Right lung (tissue), 5 donors: ENCODE data around the gene TPD52L1. TPM values are rescaled to one million over a fixed set of nuclear protein-coding genes. Genes with fewer than 3 reads are reported as not detected.

ENCODE experiments used
- DNase-seq, 2 donors: peaks; one replicate each; pipeline ENCODE4 v3.0.0-alpha.2; 2013
- polyA plus RNA-seq, 5 donors: library from polyadenylated mRNA; unstranded; fragments of 120-200 nt; gene quantifications; one replicate each; pipeline versions ENCODE4 v1.2.1 to v1.2.3, GENCODE V29; 2013; ENCODE audit warnings: inconsistent platforms in 1 of 5, low replicate concordance in 1 of 5; ENCODE audit not compliant: insufficient read length in 5 of 5, insufficient read depth in 1 of 5

TPD52L1 gene
- polyA plus RNA-seq, 5 donors: 74.1 to 119 (median 102) TPM

- DNase-seq: no peak
Measured at GRCh38 chr6:125205931-125206330, 52.4 kb downstream of the TPD52L1 start.

DNA sequence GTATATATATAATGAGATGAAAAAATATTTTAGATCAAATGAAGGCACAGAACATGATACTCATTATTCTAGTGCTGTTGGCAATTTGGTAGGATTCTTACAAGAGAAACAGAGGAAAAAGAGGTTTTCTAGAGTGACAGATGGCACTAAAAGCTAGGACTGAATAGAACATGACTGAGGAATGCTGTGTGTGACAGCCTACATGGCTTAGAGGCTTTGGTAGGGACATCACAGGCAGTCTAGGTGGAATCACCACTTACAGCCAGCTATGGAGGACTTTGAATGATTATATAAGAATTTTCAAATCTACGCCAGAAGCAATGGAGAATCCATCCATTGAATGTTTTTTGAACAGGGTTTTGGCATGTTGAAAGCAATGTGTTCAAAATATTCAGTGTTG lies 52.8 kb downstream of the TPD52L1 start:
- no peak for DNase-seq

DNA sequence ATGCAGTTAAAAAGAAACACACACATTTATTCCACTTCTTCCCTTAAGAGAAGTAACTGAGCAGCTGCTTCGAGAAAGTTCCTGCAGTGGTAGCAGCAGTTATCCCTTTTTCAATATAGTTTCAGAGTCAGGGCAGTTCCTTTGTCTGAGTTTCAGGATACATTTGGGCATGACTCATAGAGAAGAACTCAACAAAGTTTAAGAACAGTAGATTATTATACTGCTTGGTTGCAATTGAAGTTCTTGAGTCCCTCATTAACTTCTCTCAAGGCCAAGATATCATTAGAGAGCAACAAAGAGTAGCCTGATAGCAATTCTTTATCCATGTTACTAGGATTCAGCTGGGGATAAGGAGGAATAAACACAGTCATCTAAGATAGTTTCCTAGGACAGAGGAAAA lies 54.4 kb downstream of the TPD52L1 start:
- DNase-seq: no peak

- DNase-seq: no peak
Measured at GRCh38 chr6:125208625-125209249, 55.2 kb downstream of the TPD52L1 start.

GRCh38 chr6:125210667-125211066 lies 57.1 kb downstream of the TPD52L1 start:
- DNase-seq: no peak

DNA sequence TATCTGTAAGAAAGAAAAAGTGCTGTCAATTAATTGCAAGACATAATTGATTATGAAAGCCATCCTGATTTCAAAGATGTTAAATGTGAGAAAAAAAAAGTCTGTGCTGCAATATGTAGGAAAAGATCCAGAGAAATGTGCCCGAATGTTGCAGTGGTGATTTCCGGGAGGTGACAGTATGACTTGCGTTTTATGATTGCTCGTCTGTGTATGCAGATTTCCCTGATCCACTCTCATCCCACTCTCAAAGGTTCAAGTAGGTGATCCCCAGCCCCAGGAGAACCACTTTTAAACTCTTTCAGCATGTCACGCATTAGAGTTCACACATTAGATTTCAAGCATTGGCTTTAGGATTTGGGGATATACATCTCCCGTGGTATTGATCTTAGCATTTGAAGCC lies 57.8 kb downstream of the TPD52L1 start:
- no peak for DNase-seq

DNA sequence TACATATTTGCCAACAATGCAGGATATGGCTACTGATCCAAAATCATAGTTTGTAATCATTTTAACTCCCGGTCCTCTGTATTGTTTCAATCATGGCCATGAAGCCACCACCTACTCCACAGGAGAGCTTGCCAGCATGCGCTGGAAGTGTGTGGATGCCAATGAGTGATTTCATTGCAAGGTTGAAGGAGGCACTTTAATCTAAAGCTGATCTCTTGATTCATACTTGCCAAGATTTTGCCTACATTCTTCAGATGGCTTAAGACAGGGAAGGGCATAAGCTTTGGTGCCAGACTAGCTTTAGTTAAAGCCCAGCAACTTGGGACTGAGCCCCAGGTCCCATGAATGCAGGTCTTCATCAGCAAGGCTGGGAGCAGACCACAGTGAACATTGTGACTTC lies 58.8 kb downstream of the TPD52L1 start:
- no peak for DNase-seq

DNA sequence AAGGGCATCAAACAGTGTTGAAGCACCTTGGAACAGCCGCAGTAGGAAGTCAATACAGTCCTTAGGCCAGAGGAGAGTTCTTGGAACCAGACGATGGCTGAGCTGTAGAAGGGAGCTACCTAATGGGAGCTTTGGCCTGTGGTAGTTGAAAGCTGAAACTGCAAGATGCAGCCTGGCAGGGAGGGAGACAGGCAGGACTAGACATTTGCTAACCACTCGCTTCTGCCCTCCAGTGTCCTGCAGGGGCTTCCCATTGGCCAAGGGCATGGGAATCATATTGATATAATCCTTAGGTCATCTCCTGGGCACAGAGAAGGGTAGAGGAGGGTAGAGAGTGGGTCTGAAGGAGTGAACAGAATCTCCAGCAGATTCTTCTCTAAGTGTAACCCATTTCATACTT lies 60.4 kb downstream of the TPD52L1 start:
- DNase-seq: no peak

DNA sequence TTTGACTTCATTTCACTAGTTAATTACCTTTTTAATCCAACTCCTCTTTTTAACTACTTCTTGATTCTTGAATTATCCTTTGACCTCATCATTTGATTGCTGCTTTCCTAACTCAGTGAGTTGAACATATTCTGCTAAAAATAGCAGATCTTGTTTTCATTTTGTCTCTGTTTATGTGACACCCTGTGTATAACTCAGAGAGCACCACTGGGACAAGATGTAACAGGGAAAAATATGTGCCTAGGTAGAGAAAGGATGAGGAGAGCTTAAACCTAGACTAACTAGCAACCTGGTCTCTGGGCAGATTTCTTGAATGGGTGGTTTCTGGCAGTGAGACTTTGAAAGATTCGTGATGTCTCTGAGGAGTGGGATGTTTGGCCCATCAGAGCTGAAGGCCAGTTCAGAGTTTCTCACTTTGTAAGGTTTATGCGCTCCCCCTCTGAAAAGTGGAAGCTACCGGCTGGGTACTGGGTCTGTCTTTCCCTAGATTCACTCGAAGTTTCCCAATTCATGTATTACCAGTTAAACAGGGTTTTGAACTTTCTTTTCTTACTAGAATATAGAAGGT lies 61.8 kb downstream of the TPD52L1 start:
- DNase-seq: no peak

- DNase-seq: no peak
Measured at GRCh38 chr6:125216015-125216414, 62.4 kb downstream of the TPD52L1 start.

DNA sequence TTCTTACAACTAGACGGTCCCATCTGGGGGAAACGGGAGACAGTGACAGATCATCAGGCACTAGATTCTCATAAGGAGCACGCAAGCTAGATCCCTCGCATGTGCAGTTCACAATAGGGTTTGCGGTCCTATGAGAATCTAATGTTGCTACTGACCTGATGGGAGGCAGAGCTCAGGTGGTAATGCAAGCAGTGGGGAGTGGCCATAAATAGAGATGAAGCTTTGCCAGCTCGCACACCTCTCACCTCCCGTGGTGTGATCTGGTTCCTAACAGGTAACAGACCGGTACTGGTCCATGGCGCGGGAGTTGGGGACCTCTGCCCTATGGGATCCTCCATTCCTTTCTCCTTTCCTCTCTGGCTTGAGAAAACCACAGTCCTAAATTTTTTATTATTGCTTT lies 63.8 kb downstream of the TPD52L1 start:
- no peak for DNase-seq

GRCh38 chr6:125217992-125218391 lies 64.4 kb downstream of the TPD52L1 start:
- no peak for DNase-seq

GRCh38 chr6:125219361-125219895 lies 65.9 kb downstream of the TPD52L1 start:
- no peak for DNase-seq

DNA sequence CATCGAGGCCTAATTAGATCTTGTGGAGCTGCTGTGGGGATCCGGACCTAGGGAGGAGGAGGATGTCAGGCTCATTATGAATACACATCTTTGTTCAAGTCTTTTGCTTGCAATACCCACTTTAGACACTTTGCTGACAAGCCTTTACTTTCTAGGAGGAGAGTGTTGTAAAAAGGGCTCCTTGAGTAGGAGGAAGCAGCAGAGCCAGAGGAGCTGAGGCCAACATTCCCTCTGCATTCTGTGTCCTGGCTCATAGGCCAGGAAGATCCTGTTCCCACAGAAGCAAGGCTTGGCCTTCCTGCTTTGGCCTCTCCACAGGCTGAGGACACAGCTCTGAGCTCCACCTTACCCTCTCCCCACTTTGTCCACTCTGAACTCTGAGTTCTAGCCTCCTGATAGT lies 67.1 kb downstream of the TPD52L1 start:
- DNase-seq: no peak

DNA sequence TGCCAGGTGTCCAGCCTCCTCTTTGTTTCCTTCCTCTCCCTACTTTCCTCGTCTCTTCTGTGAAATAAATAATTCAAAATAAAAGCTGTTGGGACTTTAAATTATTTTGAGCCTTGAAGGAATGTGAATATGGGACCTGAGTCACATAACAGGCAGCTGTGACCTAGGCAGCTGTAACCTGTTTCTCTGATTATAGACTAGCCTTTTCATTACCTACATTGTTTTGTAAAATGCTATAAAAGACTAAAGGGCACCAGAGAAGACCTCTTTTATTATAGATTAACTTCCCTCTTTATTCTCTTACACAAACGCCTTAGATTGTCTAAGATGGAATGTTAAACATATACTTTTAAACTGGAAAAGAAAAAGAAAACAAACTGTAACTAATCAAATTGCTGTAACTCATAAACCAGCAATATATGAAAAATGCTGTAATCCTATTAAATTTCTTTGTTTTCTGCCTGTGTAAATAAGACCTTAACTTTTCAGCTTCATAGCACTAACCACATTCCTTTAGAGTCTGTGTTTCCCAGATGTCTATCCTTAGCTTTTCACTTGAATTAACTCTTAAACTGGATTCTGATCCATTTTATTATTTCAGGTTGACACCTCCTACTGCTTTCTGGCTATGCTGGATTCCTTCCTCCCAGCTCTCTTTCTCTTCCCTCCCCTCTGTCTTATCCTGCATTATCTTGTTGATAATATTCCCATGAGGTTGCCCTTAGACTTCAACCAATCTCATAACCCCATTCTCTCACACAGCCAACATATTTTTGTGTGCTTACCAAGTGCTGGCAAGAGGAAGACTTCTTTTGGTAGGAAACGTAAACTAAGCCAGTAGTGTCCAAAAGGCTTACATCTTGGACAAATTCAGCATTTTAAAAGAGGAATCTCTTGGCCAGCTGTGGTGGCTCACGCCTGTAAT lies 69.2 kb downstream of the TPD52L1 start:
- DNase-seq: no peak

DNA sequence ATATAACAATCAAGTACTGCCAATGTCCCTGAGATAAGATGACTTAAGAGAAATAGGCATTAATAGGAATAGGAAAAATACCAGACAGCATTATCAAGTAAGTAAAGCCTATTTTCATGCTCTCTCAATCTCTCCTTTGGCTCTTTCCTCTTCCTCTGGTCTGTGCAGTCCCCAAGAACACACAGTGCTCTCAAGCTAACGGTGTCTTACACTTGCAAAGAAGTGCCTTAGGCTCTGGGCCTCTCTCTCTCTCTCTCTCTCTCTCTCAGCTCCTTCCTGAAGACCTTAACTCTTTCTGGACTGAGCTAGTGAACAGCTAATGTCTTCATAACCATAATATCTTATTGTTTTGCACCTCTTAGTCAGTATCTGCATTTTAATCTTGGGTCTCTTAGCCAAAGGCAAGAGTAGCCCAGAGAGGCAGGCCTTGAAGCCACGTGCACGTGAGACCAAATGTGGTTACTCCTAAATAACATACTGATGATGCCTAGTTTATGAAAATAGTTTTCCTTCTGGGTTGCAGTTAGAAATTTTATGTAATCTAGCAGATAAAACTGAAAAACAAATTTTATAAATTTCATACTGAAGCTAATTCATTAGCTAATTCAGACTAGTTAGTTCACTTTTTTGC lies 70.8 kb downstream of the TPD52L1 start:
- no peak for DNase-seq

- DNase-seq: no peak
Measured at GRCh38 chr6:125227244-125227643, 73.7 kb downstream of the TPD52L1 start.

GRCh38 chr6:125228981-125229479 lies 75.5 kb downstream of the TPD52L1 start:
- DNase-seq: no peak

DNA sequence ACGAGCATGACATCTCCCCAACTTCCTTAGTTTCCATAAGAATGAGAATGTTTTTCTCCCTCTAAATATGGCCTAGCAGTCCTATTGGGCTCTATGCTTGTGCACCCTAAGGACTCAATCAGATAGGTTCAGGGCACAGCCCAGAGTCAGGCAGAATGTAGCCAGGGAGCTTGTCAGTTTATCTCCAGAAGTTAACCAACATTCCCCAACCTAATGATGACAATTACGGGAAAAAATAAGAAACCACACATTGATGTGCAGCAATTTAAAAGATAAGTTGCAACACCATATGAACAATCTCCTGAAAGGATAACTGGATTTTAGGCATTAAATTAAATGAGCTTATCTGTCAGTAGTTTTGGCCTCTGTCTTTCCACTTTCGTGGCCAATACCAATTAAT lies 77.1 kb downstream of the TPD52L1 start:
- no peak for DNase-seq

DNA sequence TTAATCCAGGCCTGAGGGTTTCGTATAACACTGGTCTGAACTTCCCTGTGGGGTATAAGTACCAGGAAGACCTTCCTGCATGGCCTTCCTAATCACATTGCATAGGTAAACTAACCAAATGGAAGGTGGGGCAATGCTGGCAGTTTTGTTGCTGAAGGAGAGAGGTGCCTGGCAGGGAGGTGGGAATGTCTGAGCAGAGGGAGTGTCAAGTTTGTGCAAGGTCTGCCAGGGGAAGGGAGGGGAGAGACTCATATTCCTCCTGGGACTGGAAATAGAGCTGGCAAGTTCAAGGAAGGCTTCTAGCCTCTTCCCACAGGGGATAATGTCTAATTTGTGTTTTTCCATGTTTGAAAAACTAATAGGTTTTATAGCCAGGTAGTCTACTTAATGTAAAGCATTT lies 77.6 kb downstream of the TPD52L1 start:
- DNase-seq: no peak

GRCh38 chr6:125231574-125232343 lies 78.2 kb downstream of the TPD52L1 start:
- no peak for DNase-seq
